HG02840 (cell line): Measurements from ENCODE around the gene CCER1.

Experiments
- ATAC-seq: cut with Tn5 transposase; IDR thresholded peaks from one replicate; pipeline ENCODE4 v1.9.1; 2021; ENCODE audit warnings: mild to moderate bottlenecking, moderate library complexity, moderate number of reproducible peaks; ENCODE audit not compliant: unreplicated experiment, low FRiP score

CCER1 gene

GRCh38 chr12:90924406-90924805 is 30.6 kb downstream of the CCER1 start:
- no peak for ATAC-seq

DNA sequence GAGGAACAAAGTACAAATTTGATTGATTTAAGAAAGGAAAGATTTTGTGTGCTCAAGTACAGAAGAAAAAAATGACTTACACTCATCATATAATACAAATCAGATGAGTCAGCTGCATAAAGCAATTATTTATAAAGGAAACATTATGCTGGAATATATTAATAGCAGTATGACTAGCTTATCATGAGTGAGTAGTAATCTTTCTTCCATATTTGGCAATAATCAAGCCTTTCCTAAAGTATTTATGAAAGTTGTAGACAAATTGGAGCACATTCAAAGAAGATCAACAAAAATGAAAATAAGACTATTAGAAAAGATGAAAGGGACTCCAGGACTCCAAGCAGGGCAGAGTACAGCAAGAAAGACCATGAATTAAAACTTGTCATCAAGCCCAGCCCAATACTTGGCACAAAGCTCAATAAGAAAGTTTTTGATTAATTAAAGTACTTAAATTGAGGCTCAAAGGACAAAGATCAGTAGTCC is 32.8 kb downstream of the CCER1 start:
- ATAC-seq: no peak

- ATAC-seq: no peak
Observed at GRCh38 chr12:90921536-90921935, 33.4 kb downstream of the CCER1 start.

DNA sequence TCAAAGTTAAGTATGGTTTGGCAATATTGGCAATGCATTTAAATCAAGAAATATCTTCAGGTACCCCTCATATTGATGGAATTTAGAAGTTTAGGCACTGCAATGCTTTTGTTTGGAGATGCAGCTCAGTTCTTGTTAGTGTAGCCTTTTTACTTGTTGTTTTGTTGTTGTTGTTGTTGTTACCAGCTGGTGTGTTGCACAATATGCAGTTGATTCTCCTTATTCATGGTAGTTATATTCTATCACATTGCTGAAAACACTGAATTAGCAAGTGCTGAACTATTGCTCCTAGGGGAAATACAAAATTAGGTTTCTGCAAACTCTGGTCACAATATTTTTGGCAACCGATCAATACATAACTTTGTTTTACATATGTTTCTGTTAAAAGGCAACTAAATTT is 34.8 kb downstream of the CCER1 start:
- ATAC-seq: no peak

DNA sequence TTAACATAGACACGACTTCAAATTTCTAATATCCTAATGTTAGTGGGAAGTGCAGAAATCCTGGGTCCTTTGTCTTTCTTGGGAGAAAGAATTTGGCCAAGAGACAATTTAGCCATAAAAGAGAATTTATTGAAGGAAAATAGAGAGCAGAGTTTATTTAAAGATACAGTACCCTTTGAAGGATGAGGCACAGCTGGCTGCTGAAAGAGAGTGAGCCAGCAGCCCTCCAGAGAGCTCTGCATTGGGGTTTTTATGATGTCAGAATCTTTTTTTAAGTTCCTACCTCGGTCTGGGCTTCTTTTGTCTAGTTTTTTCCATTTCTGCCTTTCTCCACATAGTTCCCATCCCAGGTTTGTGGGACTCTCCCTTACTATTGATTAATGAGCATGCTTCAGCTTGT is 37.5 kb downstream of the CCER1 start:
- ATAC-seq: no peak

- ATAC-seq: no peak
Observed at GRCh38 chr12:90916516-90916915, 38.5 kb downstream of the CCER1 start.

GRCh38 chr12:90915353-90915752 is 39.6 kb downstream of the CCER1 start:
- no peak for ATAC-seq

GRCh38 chr12:90910958-90911357 is 44.0 kb downstream of the CCER1 start:
- no peak for ATAC-seq

GRCh38 chr12:90909069-90909770 is 45.8 kb downstream of the CCER1 start:
- no peak for ATAC-seq

- no peak for ATAC-seq
Observed at GRCh38 chr12:90908465-90908864, 46.5 kb downstream of the CCER1 start.

DNA sequence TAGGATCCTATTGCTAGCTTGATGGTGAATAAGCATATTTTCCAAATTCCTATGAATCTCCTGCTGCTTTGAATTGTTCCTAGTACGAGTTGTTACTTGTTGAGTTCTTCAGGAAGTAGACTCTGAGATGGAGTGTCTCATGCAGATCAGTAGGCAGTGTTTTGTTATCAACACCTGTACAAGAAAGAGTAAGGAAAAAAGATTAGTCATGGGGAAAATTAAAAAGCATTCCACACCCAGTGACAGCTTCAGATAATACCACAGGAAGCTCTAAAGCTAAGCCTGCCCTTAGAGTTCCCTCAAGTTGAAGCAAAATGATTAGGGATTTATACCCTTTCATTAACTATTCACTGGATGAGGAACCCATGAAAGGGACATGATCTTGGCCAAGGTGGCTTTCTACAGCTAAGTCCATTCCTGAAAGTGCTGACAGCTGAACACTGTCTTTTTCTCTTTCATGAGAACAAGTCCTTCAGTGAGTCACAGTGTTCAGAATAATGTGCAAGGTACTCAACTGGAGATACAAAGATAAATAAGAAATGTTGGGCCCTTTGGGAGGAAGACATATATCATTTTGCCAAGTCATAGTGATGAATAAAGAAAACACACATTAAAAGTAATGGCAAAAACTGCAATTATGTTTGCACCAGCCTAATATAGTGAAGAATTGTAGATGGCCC is 49.1 kb downstream of the CCER1 start:
- ATAC-seq: no peak

GRCh38 chr12:90902596-90902995 is 52.4 kb downstream of the CCER1 start:
- no peak for ATAC-seq
